ENCODE data around the gene RHOD. TPM values are rescaled to one million over a fixed set of nuclear protein-coding genes. Genes with fewer than 3 reads are reported as not detected.
A peak's percentile ranks its signal among the peaks of the same experiment; 100 is the strongest.

The RHOD gene
- total RNA-seq, 1 donor: 15.1 TPM

GRCh38 chr11:67117176-67117575 is 60.5 kb downstream of the RHOD start:
- no peak for DNase-seq (ENCODE audit: low read depth)
- no peak overlapping the region for H3K4me3 ChIP-seq (ENCODE audit: low read depth, low read length)
- TF ChIP-seq, protein P1, sequence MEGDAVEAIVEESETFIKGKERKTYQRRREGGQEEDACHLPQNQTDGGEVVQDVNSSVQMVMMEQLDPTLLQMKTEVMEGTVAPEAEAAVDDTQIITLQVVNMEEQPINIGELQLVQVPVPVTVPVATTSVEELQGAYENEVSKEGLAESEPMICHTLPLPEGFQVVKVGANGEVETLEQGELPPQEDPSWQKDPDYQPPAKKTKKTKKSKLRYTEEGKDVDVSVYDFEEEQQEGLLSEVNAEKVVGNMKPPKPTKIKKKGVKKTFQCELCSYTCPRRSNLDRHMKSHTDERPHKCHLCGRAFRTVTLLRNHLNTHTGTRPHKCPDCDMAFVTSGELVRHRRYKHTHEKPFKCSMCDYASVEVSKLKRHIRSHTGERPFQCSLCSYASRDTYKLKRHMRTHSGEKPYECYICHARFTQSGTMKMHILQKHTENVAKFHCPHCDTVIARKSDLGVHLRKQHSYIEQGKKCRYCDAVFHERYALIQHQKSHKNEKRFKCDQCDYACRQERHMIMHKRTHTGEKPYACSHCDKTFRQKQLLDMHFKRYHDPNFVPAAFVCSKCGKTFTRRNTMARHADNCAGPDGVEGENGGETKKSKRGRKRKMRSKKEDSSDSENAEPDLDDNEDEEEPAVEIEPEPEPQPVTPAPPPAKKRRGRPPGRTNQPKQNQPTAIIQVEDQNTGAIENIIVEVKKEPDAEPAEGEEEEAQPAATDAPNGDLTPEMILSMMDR (IDR thresholded peaks at IDR 0.05; ENCODE audit: insufficient read depth, low read length): no peak

DNA sequence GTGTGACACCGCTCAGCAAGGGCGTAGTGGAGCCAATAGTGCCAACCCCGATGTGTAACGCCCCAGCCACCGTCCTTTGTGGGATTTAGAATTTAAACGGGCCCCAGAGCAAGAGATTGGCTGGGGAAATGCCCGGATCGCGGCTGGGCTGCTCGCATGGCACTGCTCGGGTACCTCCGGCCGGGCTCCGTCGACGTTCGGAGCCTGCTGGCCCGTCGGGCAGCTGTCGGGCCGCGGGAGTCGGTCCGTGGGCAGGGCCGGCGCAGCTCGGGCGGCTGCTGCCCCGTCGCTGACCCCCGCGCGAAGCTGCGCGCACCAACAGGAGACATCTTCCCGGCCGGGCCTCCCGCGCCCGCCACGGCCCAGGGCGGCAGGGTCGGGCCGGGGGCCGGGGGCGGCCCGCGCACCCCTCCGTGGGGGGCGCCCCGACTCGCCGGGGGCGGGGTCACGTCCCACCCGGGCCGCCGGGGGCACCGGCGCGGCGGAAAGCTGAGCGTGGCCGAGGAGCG is 61.1 kb downstream of the RHOD start:
- DNase-seq (ENCODE audit: low read depth): no peak
- TF ChIP-seq, protein P1 (IDR thresholded peaks at IDR 0.05; ENCODE audit: insufficient read depth, low read length): no peak
- H3K4me3 ChIP-seq (ENCODE audit: low read depth, low read length): peak overlapping the region; percentile 45

GRCh38 chr11:67118181-67118766 is 61.6 kb downstream of the RHOD start:
- TF ChIP-seq, protein P1 (IDR thresholded peaks at IDR 0.05; ENCODE audit: insufficient read depth, low read length): no peak
- no peak for DNase-seq (ENCODE audit: low read depth)
- peak overlapping the region; percentile 45 for H3K4me3 ChIP-seq (ENCODE audit: low read depth, low read length)

GRCh38 chr11:67118801-67119584 is 62.3 kb downstream of the RHOD start, which contains the start of gene KDM2A:
Gene KDM2A (plus strand): TSS chr11:67119263. CDS start chr11:67121317, 2,054 bp downstream.
- peak; percentile 97 for DNase-seq (ENCODE audit: low read depth)
- peak within 1 kb of the TSS; percentile 94 for H3K4me3 ChIP-seq (ENCODE audit: low read depth, low read length)
- TF ChIP-seq, protein P1 (IDR thresholded peaks at IDR 0.05; ENCODE audit: insufficient read depth, low read length): no peak

GRCh38 chr11:67119585-67120391 is 63.1 kb downstream of the RHOD start:
- TF ChIP-seq, protein P1 (IDR thresholded peaks at IDR 0.05; ENCODE audit: insufficient read depth, low read length): peak; percentile 8
- H3K4me3 ChIP-seq (ENCODE audit: low read depth, low read length): peak overlapping the region; percentile 94
- DNase-seq (ENCODE audit: low read depth): no peak

GRCh38 chr11:67120456-67120855 is 63.8 kb downstream of the RHOD start:
- TF ChIP-seq, protein P1 (IDR thresholded peaks at IDR 0.05; ENCODE audit: insufficient read depth, low read length): no peak
- peak overlapping the region; percentile 94 for H3K4me3 ChIP-seq (ENCODE audit: low read depth, low read length)
- no peak for DNase-seq (ENCODE audit: low read depth)

Measured in fibroblast of the aortic adventitia (primary cell).